HG03060 (cell line): ENCODE results near the gene CMTM5.

Experiments
- ATAC-seq: cut with Tn5 transposase; IDR thresholded peaks from one replicate; pipeline ENCODE4 v1.9.1; 2021; ENCODE audit warnings: low read depth, moderate number of reproducible peaks; ENCODE audit not compliant: unreplicated experiment

The CMTM5 gene

GRCh38 chr14:23357261-23357660 lies 19.6 kb upstream of the CMTM5 start:
- no peak for ATAC-seq

GRCh38 chr14:23358042-23358441 lies 18.8 kb upstream of the CMTM5 start:
- ATAC-seq: no peak

GRCh38 chr14:23358553-23359166 lies 18.2 kb upstream of the CMTM5 start:
- ATAC-seq: no peak

GRCh38 chr14:23359167-23359626 lies 17.6 kb upstream of the CMTM5 start:
- ATAC-seq: no peak

- ATAC-seq: no peak
These were observed 17.0 kb upstream of the CMTM5 start for GRCh38 chr14:23359722-23360447.

GRCh38 chr14:23360496-23360895 lies 16.4 kb upstream of the CMTM5 start:
- no peak for ATAC-seq

GRCh38 chr14:23361320-23361719 lies 15.5 kb upstream of the CMTM5 start:
- ATAC-seq: no peak

- ATAC-seq: no peak
These were observed 15.1 kb upstream of the CMTM5 start for GRCh38 chr14:23361763-23362162.

- ATAC-seq: no peak
These were observed 14.6 kb upstream of the CMTM5 start for GRCh38 chr14:23362200-23362599.

- no peak for ATAC-seq
These were observed 12.4 kb upstream of the CMTM5 start for GRCh38 chr14:23364164-23365035.

GRCh38 chr14:23365036-23365731 lies 11.7 kb upstream of the CMTM5 start, which contains the start of gene EFS:
Gene EFS (minus strand): TSS chr14:23365172. CDS start chr14:23365025, 147 bp downstream.
- no peak for ATAC-seq

- ATAC-seq: no peak
These were observed 11.0 kb upstream of the CMTM5 start for GRCh38 chr14:23365732-23366425.

GRCh38 chr14:23366426-23366921 lies 10.4 kb upstream of the CMTM5 start:
- no peak for ATAC-seq

- no peak for ATAC-seq
These were observed 6.6 kb upstream of the CMTM5 start for GRCh38 chr14:23370221-23370620.

- ATAC-seq: no peak
These were observed 5.0 kb upstream of the CMTM5 start for GRCh38 chr14:23371865-23372264.

GRCh38 chr14:23372509-23372908 lies 4.3 kb upstream of the CMTM5 start, which contains the start of gene IL25:
Gene IL25 (plus strand): TSS chr14:23372809.
- no peak for ATAC-seq

GRCh38 chr14:23373041-23373440 lies 3.8 kb upstream of the CMTM5 start:
- ATAC-seq: no peak

GRCh38 chr14:23375527-23376251 lies 1.2 kb upstream of the CMTM5 start:
- no peak for ATAC-seq

GRCh38 chr14:23377198-23377550 lies 328 bp downstream of the CMTM5 start:
- ATAC-seq: no peak
